Glutamatergic neuron (in vitro differentiated cells): ENCODE data around the gene SPACA4. TPM values are rescaled to one million over a fixed set of nuclear protein-coding genes. Genes with fewer than 3 reads are reported as not detected.

Experiments
- DNase-seq: peaks from one replicate; pipeline ENCODE4 v3.0.0; 2022
- H3K27ac Mint-ChIP-seq: one replicate; pipeline ENCODE4 v1.8.0; 2020; ENCODE audit warnings: mild to moderate bottlenecking, mixed read lengths, inconsistent platforms; ENCODE audit not compliant: unreplicated experiment
- H3K27me3 Mint-ChIP-seq: one replicate; pipeline ENCODE4 v1.8.0; 2020; ENCODE audit warnings: mild to moderate bottlenecking, moderate library complexity, mixed read lengths, inconsistent platforms; ENCODE audit not compliant: unreplicated experiment
- H3K36me3 Mint-ChIP-seq: one replicate; pipeline ENCODE4 v1.8.0; 2020; ENCODE audit warnings: mild to moderate bottlenecking, mixed read lengths, inconsistent platforms; ENCODE audit not compliant: unreplicated experiment
- H3K4me1 Mint-ChIP-seq: one replicate; pipeline ENCODE4 v1.8.0; 2020; ENCODE audit warnings: mild to moderate bottlenecking, low read depth, mixed read lengths, inconsistent platforms; ENCODE audit not compliant: unreplicated experiment
- H3K4me3 Mint-ChIP-seq: one replicate; pipeline ENCODE4 v1.8.0; 2020; ENCODE audit warnings: mild to moderate bottlenecking, mixed read lengths, inconsistent platforms; ENCODE audit not compliant: unreplicated experiment
- H3K9me3 Mint-ChIP-seq: one replicate; pipeline ENCODE4 v1.8.0; 2020; ENCODE audit warnings: mild to moderate bottlenecking, moderate library complexity, mixed read lengths, inconsistent platforms; ENCODE audit not compliant: unreplicated experiment
- total RNA-seq: library from RNA; stranded (reverse); fragmentation: NEBNext Ultra II Directional; extraction: Animal tissue kit (Norgen Biotek cat#: 25700); gene quantifications from one replicate; pipeline ENCODE4 v1.2.1, GENCODE V29; 2021; ENCODE audit not compliant: unreplicated experiment
- TF ChIP-seq, protein P1 (sequence below): fragments of 200-600 bp; sonication (generic); IDR thresholded peaks from one replicate; pipeline ENCODE4 v1.5.0; 2021; ENCODE audit not compliant: partially characterized antibody, unreplicated experiment

Gene SPACA4
- total RNA-seq, 1 donor from 2014 or later = not detected

DNA sequence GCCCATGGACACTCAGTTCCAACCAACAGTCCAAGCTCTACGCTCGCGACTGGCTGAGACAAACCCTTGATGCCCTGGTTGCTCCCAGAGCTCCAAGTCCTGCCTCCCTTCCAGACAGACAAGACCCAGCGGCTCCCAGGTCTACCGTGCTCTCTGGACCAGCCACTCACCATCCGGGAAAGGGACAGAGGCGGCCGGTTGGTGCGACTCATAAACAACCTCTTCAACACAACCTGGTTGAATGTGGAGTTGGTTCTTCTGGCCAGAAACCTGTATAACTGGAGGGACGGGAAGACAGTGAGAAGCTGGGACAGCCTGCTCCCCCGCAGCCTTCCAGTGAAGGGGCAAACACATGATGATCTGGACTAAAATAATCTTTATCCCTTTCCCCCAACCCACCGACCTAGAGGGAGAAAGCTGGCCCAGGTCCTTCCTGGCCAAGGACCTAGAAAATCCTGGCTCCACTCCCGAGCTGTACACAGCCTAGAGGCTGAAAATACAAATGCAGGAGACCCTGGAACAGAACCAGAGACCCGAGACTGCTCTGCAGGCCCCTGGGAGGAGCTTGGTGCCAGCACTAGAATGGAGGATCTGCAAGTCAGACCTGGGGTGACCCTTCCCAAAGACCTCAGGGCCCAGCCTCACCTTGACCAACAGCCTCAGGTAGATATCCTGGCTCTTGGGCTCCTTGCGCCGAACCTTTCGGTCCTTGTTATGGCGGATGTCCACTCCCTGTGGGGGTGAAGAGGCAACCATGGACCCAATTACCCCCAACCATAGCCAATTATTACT, 10.8 kb downstream of the SPACA4 start:
- Mint-ChIP-seq H3K4me1 (peaks cover 18% of the 10 kb centered on the region), H3K27ac (peak overlapping the region; percentile 96), H3K4me3 (peak overlapping the region; percentile 95), H3K9me3 (peaks cover 6% of the 10 kb centered on the region), H3K36me3 (no peaks in the 10 kb centered on the region), H3K27me3 (peaks cover 7% of the 10 kb centered on the region)
- no peak for DNase-seq
- TF ChIP-seq, protein P1, sequence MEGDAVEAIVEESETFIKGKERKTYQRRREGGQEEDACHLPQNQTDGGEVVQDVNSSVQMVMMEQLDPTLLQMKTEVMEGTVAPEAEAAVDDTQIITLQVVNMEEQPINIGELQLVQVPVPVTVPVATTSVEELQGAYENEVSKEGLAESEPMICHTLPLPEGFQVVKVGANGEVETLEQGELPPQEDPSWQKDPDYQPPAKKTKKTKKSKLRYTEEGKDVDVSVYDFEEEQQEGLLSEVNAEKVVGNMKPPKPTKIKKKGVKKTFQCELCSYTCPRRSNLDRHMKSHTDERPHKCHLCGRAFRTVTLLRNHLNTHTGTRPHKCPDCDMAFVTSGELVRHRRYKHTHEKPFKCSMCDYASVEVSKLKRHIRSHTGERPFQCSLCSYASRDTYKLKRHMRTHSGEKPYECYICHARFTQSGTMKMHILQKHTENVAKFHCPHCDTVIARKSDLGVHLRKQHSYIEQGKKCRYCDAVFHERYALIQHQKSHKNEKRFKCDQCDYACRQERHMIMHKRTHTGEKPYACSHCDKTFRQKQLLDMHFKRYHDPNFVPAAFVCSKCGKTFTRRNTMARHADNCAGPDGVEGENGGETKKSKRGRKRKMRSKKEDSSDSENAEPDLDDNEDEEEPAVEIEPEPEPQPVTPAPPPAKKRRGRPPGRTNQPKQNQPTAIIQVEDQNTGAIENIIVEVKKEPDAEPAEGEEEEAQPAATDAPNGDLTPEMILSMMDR = no peak

DNA sequence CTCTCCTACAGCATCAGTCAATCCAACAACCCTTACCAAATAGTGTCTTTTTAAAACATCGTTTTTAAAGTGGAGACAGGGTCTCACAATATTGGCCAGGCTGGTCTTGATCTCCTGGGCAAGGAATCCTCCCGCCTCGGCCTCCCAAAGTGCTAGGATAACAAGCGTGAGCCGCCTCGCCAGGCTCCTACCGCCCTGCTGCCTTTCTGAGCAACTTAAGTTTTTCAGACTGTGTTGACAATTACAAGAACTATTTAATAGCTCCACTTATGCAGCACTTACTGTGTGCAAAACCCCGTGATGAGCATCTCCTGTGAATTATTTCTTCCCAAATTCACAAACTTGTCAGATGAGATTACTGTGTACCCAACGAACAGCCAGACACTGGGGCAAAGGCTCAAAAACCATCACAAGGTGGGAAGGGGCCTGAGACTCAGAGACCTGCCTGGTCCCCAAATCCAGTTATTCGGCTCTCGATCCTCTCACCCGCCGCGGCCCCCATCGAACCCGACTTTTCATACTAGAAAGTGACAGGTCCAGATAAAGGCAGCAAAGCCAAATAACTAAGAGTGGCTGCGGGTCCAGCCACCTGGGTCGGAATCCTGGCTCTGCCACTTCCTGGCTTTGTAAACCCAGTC, 11.9 kb downstream of the SPACA4 start:
- TF ChIP-seq, protein P1 = no peak
- no peak for DNase-seq
- Mint-ChIP-seq H3K9me3 (peaks cover 9% of the 10 kb centered on the region), H3K4me1 (peaks cover 22% of the 10 kb centered on the region), H3K27me3 (peaks cover 11% of the 10 kb centered on the region), H3K27ac (peak overlapping the region; percentile 96), H3K36me3 (no peaks in the 10 kb centered on the region), H3K4me3 (peak overlapping the region; percentile 95)

DNA sequence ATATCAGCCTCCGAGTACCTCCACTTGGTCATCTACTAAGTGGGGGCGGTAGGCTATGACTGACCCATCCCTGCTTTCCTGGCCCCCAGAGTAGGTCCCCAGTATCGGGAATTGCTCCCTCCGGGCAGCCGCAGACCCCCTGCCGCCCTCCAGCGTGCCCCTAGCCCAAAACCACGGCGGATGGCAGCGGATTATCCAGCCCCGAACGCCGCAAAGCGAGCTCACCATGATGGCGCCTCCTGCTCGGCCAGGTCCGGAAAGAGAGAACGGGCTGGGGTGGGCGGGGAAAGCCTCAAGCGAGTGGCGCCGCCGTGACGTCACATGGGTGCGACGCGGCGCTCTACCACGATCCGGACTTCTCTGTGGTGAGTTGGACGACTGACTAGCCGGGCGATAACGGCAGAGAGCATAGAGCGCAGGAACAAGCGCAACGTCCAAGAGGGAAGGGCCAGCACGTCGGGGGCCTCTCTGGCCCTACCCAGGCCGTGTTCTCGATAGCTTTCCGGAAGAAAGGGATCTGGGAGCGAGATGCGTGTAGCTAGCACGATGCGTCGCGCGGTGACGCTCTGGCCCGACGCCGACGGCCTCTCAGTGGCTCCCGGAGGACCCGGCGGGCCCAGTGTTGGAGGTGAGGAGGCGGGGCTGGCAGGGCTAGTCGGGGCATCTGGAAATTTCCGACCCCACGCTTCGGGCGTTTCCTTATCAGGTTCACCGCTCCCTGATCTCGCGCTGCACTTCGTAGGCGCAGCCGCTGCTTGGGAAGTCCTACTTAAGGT, 12.6 kb downstream of the SPACA4 start, which contains the start of the genes RPL18 and SPHK2:
TSS of gene RPL18 (minus strand) at position 263 of the 776 bp plus-strand sequence. CDS start at position 228, 35 bp downstream.
TSS of gene SPHK2 (plus strand) at position 591 of the 776 bp plus-strand sequence. CDS start 1,009 bp downstream, outside the sequence.
- TF ChIP-seq, protein P1 = no peak
- peak within 1 kb of the TSS; percentile 95 for H3K4me3 Mint-ChIP-seq
- no peaks in the 10 kb centered on the region for H3K36me3 Mint-ChIP-seq
- peaks cover 16% of the 10 kb centered on the region for H3K27me3 Mint-ChIP-seq
- peaks cover 27% of the 10 kb centered on the region for H3K4me1 Mint-ChIP-seq
- H3K27ac Mint-ChIP-seq = peak within 1 kb of the TSS; percentile 96
- DNase-seq = peak; percentile 95
- peaks cover 15% of the 10 kb centered on the region for H3K9me3 Mint-ChIP-seq

DNA sequence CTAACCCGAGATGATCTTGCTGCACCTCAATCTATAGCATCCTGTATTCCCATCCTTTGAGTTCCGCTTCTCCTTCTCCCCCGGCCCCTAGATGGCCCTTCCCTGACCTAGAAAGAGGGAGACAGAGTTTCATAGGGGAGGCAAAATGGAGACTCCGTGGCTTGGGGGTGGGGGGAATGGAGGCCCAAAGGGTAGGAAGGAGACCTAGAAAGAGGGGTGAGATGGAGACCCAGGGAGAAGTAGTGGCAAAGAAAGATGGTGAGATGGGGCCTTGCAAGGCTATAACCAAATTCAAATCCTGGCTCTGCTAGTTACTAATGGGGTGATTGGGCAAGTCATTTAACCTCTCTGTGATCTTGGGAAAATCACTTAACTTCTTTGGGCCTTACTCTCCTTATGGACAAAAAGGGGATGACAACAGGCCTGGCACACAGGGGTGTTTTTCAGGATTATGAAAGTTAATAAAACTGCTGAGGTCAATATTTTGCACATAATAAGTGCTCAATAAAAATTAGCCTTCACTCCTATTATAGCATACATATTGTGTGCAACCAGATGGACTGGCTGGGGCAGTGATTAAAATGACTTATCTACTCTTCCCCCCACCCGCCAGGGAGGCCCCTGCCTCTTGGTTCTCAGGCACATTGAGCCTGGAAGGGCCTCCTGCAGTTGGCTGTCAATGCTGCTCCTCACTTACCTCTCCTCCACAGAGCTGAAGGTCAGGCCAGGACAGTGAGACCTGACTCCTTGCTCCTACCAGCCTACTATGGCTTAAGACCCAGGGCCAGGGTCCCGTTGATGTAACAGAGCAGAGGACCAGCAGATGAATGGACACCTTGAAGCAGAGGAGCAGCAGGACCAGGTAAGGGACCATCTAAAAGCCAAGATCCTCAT, 13.4 kb downstream of the SPACA4 start:
- Mint-ChIP-seq H3K4me1 (peaks cover 26% of the 10 kb centered on the region), H3K27me3 (peaks cover 14% of the 10 kb centered on the region), H3K4me3 (peak overlapping the region; percentile 95), H3K9me3 (peaks cover 15% of the 10 kb centered on the region), H3K27ac (peak overlapping the region; percentile 96), H3K36me3 (no peaks in the 10 kb centered on the region)
- TF ChIP-seq, protein P1 = no peak
- DNase-seq = no peak
